Activated T-helper 9 cell treated with anti-CD3 and anti-CD28 coated beads, Interleukin-2, amount 50 U/mL, for 16 hours (primary cell): ENCODE results near the gene UBIAD1.

ENCODE experiments used
- DNase-seq: peaks from one replicate; pipeline ENCODE4 v3.0.0-alpha.2; 2020; ENCODE audit warnings: low read depth

Gene UBIAD1

GRCh38 chr1:11311816-11312755 lies 39.1 kb downstream of the UBIAD1 start:
- no peak for DNase-seq

- no peak for DNase-seq
Observed at GRCh38 chr1:11314959-11315358, 42.0 kb downstream of the UBIAD1 start.

- no peak for DNase-seq
Observed at GRCh38 chr1:11316701-11317100, 43.7 kb downstream of the UBIAD1 start.

GRCh38 chr1:11318982-11319381 lies 46.0 kb downstream of the UBIAD1 start:
- DNase-seq: no peak

- no peak for DNase-seq
Observed at GRCh38 chr1:11320153-11320936, 47.3 kb downstream of the UBIAD1 start.

GRCh38 chr1:11321656-11322491 lies 48.9 kb downstream of the UBIAD1 start:
- DNase-seq: no peak

- no peak for DNase-seq
Observed at GRCh38 chr1:11324567-11325165, 51.7 kb downstream of the UBIAD1 start.

GRCh38 chr1:11326070-11326469 lies 53.1 kb downstream of the UBIAD1 start:
- no peak for DNase-seq

GRCh38 chr1:11328444-11328843 lies 55.4 kb downstream of the UBIAD1 start:
- no peak for DNase-seq

GRCh38 chr1:11330411-11330810 lies 57.4 kb downstream of the UBIAD1 start:
- no peak for DNase-seq

- DNase-seq: no peak
Observed at GRCh38 chr1:11331036-11331944, 58.3 kb downstream of the UBIAD1 start.

- DNase-seq: no peak
Observed at GRCh38 chr1:11331945-11332546, 59.0 kb downstream of the UBIAD1 start.

GRCh38 chr1:11333631-11334030 lies 60.6 kb downstream of the UBIAD1 start:
- DNase-seq: no peak

GRCh38 chr1:11334261-11334804 lies 61.3 kb downstream of the UBIAD1 start:
- DNase-seq: no peak

GRCh38 chr1:11334821-11335220 lies 61.8 kb downstream of the UBIAD1 start:
- no peak for DNase-seq

- no peak for DNase-seq
Observed at GRCh38 chr1:11335417-11336056, 62.5 kb downstream of the UBIAD1 start.

GRCh38 chr1:11337580-11338073 lies 64.6 kb downstream of the UBIAD1 start:
- DNase-seq: peak; percentile 52
